K562 (cell line): ENCODE measurements around the gene UBE2R2. TPM values are rescaled to one million over a fixed set of nuclear protein-coding genes. Genes with fewer than 3 reads are reported as not detected.

Experiments used
- ATAC-seq: fragments of 200-7000 bp; cut with Tn5 transposase; 3 replicates; pipeline ENCODE4 v1.9.1; 2020; ENCODE audit warnings: moderate library complexity
- BruUV-seq: library from RNA; stranded (reverse); fragments of 400-500 nt; replicated peaks from 2 replicates; lab custom pipeline; 2021; lab: Mats Ljungman, UMichigan
- CTCF ChIA-PET: fragments of 300-600 bp; formaldehyde crosslinking; extraction: SDS; loops from one replicate; lab custom pipeline; 2021; ENCODE audit warnings: low intra/inter-chr PET ratio; lab: Yijun Ruan, JAX
- POLR2A ChIA-PET: fragments of 300-600, 350-650 bp; sonication (Branson Sonifier 250); formaldehyde crosslinking; extraction: SDS; loops from one replicate; lab custom pipeline; 2021; ENCODE audit warnings: antibody characterized with exemption, inconsistent platforms; lab: Yijun Ruan, JAX
- DNase-seq, 4 experiments: peaks; one replicate each; pipeline versions ENCODE4 v3.0.0 to v3.0.0-alpha.2; 2011 to 2018; ENCODE audit warnings: low spot score in 3 of 4, mixed read lengths in 3 of 4; ENCODE audit errors: extremely low read depth in 1 of 4
- FAIRE-seq: peaks from 2 replicates; lab custom pipeline; 2011; peaks lifted over from hg19 to GRCh38; lab: Jason Lieb, UNC
- H2AFZ ChIP-seq: 2 replicates; pipeline ENCODE4 v1.6.0; 2011; ENCODE audit warnings: low read depth, low read length, control low read depth, inconsistent platforms
- H3K27ac ChIP-seq: fragments of 200-600 bp; 3 replicates; pipeline ENCODE4 v1.8.0; 2011; ENCODE audit warnings: low read depth, mild to moderate bottlenecking, control low read depth, inconsistent platforms, low read length, moderate library complexity, mixed read lengths; ENCODE audit errors: extremely low read depth
- H3K27me3 ChIP-seq, 2 experiments: fragments of 300-600 bp in 1 of 2; 2 replicates in 1 of 2; 3 replicates in 1 of 2; pipeline versions ENCODE4 v1.6.0 to v1.8.0; 2011; ENCODE audit warnings: inconsistent platforms in 2 of 2, low read length in 2 of 2, mild to moderate bottlenecking in 1 of 2, mixed read lengths in 1 of 2, moderate library complexity in 1 of 2; ENCODE audit not compliant: control insufficient read depth in 2 of 2, insufficient read depth in 2 of 2
- H3K36me3 ChIP-seq: fragments of 300-600 bp; 3 replicates; pipeline ENCODE4 v1.8.0; 2011; ENCODE audit warnings: mild to moderate bottlenecking, low read length, inconsistent platforms; ENCODE audit not compliant: control insufficient read depth, insufficient read depth
- H3K4me1 ChIP-seq, 2 experiments: fragments of 200-600 bp in 1 of 2; replicated peaks in 1 of 2; 2 replicates in 1 of 2; 3 replicates in 1 of 2; pipeline versions ENCODE4 v1.5.1 to v1.8.0; 2011; ENCODE audit warnings: inconsistent platforms in 2 of 2, low read length in 2 of 2, mild to moderate bottlenecking in 1 of 2, mixed read lengths in 1 of 2, moderate library complexity in 1 of 2; ENCODE audit not compliant: control insufficient read depth in 2 of 2, insufficient read depth in 2 of 2
- H3K4me2 ChIP-seq: 2 replicates; pipeline ENCODE4 v1.6.1; 2011; ENCODE audit warnings: low read length, control low read depth, inconsistent platforms, mixed read lengths; ENCODE audit not compliant: insufficient read depth
- H3K4me3 ChIP-seq: fragments of 200-600 bp; sonication (generic), shearing (Covaris generic); 2 replicates; pipeline ENCODE4 v1.5.1; 2016; ENCODE audit warnings: control low read depth, inconsistent platforms
- H3K79me2 ChIP-seq: fragments of 200-600 bp; 3 replicates; pipeline ENCODE4 v1.8.0; 2011; ENCODE audit warnings: low read length, inconsistent platforms; ENCODE audit not compliant: control insufficient read depth, insufficient read depth
- H3K9ac ChIP-seq, 2 experiments: 2 replicates each; pipeline versions ENCODE4 v1.6.0 to v1.6.1; 2011; ENCODE audit warnings: low read depth in 2 of 2, low read length in 2 of 2, control low read depth in 1 of 2, inconsistent platforms in 1 of 2, mild to moderate bottlenecking in 1 of 2, mixed read lengths in 1 of 2; ENCODE audit not compliant: insufficient read depth in 1 of 2
- H3K9me1 ChIP-seq: one replicate; pipeline ENCODE4 v1.6.0; 2011; ENCODE audit warnings: inconsistent platforms, mild to moderate bottlenecking, low read length, moderate library complexity; ENCODE audit not compliant: control insufficient read depth, insufficient read depth
- H3K9me3 ChIP-seq: replicated peaks from 2 replicates; pipeline ENCODE4 v1.5.1; 2011; ENCODE audit warnings: low read depth, low read length, inconsistent platforms; ENCODE audit not compliant: control insufficient read depth, insufficient read depth
- H4K20me1 ChIP-seq: replicated peaks from 2 replicates; pipeline ENCODE4 v1.6.1; 2011; ENCODE audit warnings: low read length, inconsistent platforms, mixed read lengths; ENCODE audit not compliant: control insufficient read depth, insufficient read depth
- CCAR2 ChIP-seq: fragments of 200-400 bp; formaldehyde crosslinking; IDR thresholded peaks from 2 replicates; pipeline ENCODE4 v1.6.1; 2017; ENCODE audit warnings: mild to moderate bottlenecking, low read depth, low read length
- ETV1 ChIP-seq: fragments of 450-650 bp; conservative IDR thresholded peaks from 2 replicates; pipeline ENCODE4 v1.6.1; 2016; ENCODE audit warnings: missing genetic modification characterization, control low read depth, low read depth, missing compliant biosample characterization
- FOXP1 ChIP-seq: sonication (generic); formaldehyde crosslinking; IDR thresholded peaks from 2 replicates; pipeline ENCODE4 v1.8.0; 2022; ENCODE audit warnings: mild to moderate bottlenecking, missing genetic modification reagents
- GATAD2B ChIP-seq: fragments of 450-650 bp; IDR thresholded peaks from 2 replicates; pipeline ENCODE4 v1.6.1; 2017; ENCODE audit warnings: mild to moderate bottlenecking, borderline replicate concordance
- MED1 ChIP-seq: sonication (generic); formaldehyde crosslinking; IDR thresholded peaks from 2 replicates; pipeline ENCODE4 v1.8.1; 2023; ENCODE audit warnings: missing genetic modification reagents, borderline replicate concordance
- NR1H2 ChIP-seq: sonication (generic); formaldehyde crosslinking; IDR thresholded peaks from 2 replicates; pipeline ENCODE4 v1.4.0; 2020; ENCODE audit warnings: mild to moderate bottlenecking, missing genetic modification reagents
- PCBP1 ChIP-seq: fragments of 200-400 bp; formaldehyde crosslinking; IDR thresholded peaks from 2 replicates; pipeline ENCODE4 v1.6.1; 2018; ENCODE audit warnings: mild to moderate bottlenecking, low read depth, low read length; ENCODE audit not compliant: poor library complexity, severe bottlenecking
- POLR2G ChIP-seq: fragments of 200-400 bp; formaldehyde crosslinking; IDR thresholded peaks from 2 replicates; pipeline ENCODE4 v1.6.1; 2017; ENCODE audit warnings: low read depth, mild to moderate bottlenecking, antibody characterized with exemption, low read length, moderate library complexity
- RBBP5 ChIP-seq: fragments of 200-600 bp; sonication (generic); IDR thresholded peaks from 2 replicates; pipeline ENCODE4 v1.6.1; 2012; ENCODE audit warnings: borderline replicate concordance, mild to moderate bottlenecking, low read length, control low read depth, inconsistent platforms; ENCODE audit not compliant: insufficient read depth, poor library complexity, severe bottlenecking
- SIN3A ChIP-seq, 2 experiments: fragments of 150-350 bp in 1 of 2; IDR thresholded peaks; 2 replicates each; pipeline ENCODE4 v1.6.1; 2011 to 2016; ENCODE audit warnings: borderline replicate concordance in 2 of 2, low read depth in 2 of 2, low read length in 2 of 2, mild to moderate bottlenecking in 2 of 2, moderate library complexity in 2 of 2; ENCODE audit not compliant: control insufficient read depth in 1 of 2
- ZBTB7A ChIP-seq: IDR thresholded peaks from 2 replicates; pipeline ENCODE4 v1.6.1; 2011; ENCODE audit warnings: low read depth, mild to moderate bottlenecking, low read length, moderate library complexity, borderline replicate concordance; ENCODE audit not compliant: control insufficient read depth
- WGBS: fragments of 100-300 bp; shearing (Covaris generic); methylation state at CpG from one replicate; pipeline ENCODE4 v1.1.6; 2016; ENCODE audit warnings: low coverage, mixed read lengths; ENCODE audit not compliant: insufficient coverage; ENCODE audit errors: missing lambda C conversion rate; 5-methylcytosine and 5-hydroxymethylcytosine counted together
- in situ Hi-C: fragments of 300-500 bp; cut with MboI; formaldehyde crosslinking; loops from 4 replicates; pipeline ENCODE4 v1.15.0; 2018; ENCODE audit warnings: inconsistent platforms, mixed read lengths
- intact Hi-C: fragments of 100-400 bp; cut with micrococcal nuclease; formaldehyde crosslinking; loops from 2 replicates; pipeline ENCODE4 v1.14.2; 2022
- polyA plus RNA-seq, 8 experiments: library from polyadenylated mRNA; depleted of rRNA in 4 of 8; stranded (reverse) in 5 of 8; unstranded in 3 of 8; fragments of >200 nt; fragmentation: Nextera tagmentation in 2 of 8; fragmentation: Illumina TruSeq in 1 of 8; extraction: Ambion mirVana in 2 of 8; extraction: Trizol in 1 of 8; gene quantifications; 2 replicates each; pipeline versions ENCODE4 v1.2.1 to v1.2.3, GENCODE V29; 2011 to 2014; ENCODE audit warnings: inconsistent platforms in 1 of 8, missing spikeins in 1 of 8
- total RNA-seq, 7 experiments: library from RNA; depleted of rRNA in 6 of 7; stranded (reverse); fragments of >200 nt in 6 of 7; fragmentation: Illumina TruSeq in 2 of 7; extraction: Trizol in 2 of 7; gene quantifications; 2 replicates each; pipeline versions ENCODE4 v1.2.1 to v1.2.3, GENCODE V29; 2011 to 2021; ENCODE audit warnings: low replicate concordance in 1 of 7
- TF ChIP-seq, protein P1 (sequence below): fragments of 450-650 bp; formaldehyde crosslinking; IDR thresholded peaks from 2 replicates; pipeline ENCODE4 v1.4.0; 2020; ENCODE audit warnings: mild to moderate bottlenecking
- TF ChIP-seq, protein P2 (sequence below), 2 experiments: fragments of 200-800 bp in 1 of 2; sonication (Bioruptor generic) in 1 of 2; sonication (generic) in 1 of 2; formaldehyde crosslinking in 1 of 2; IDR thresholded peaks in 1 of 2; conservative IDR thresholded peaks in 1 of 2; 2 replicates each; pipeline versions ENCODE4 v1.5.0 to v1.6.1; 2016 to 2020; ENCODE audit warnings: missing compliant biosample characterization in 1 of 2, missing genetic modification characterization in 1 of 2, missing genetic modification reagents in 1 of 2
- TF ChIP-seq, protein P3 (sequence below), 3 experiments: IDR thresholded peaks in 2 of 3; conservative IDR thresholded peaks in 1 of 3; 2 replicates each; pipeline ENCODE4 v1.5.1; 2011 to 2012; ENCODE audit warnings: low read length in 3 of 3, mild to moderate bottlenecking in 3 of 3, control low read depth in 2 of 3, improper control_type of control experiment in 1 of 3, inconsistent platforms in 1 of 3, low read depth in 1 of 3, mixed read lengths in 1 of 3, moderate library complexity in 1 of 3; ENCODE audit not compliant: insufficient read depth in 2 of 3

Gene UBE2R2
- total and polyA plus RNA-seq, 9 of the 15 experiments (the other 6 are each of a cell fraction or from before 2014, with no cell fraction given) = 7.8 to 26.2 (median 11.8) TPM

- peak overlapping the region; percentile 78 to 87 for H3K9ac ChIP-seq
- no peaks in the 10 kb centered on the region for H3K9me3 ChIP-seq
- in situ Hi-C loops = no loop called here
- peak; percentile 70 for ATAC-seq
- H3K4me2 ChIP-seq = peak overlapping the region; percentile 77
- intact Hi-C loops = loop anchor here (10.0 kb wide), 1 partner anchor 97 kb away; no protein-coding TSS in a partner anchor
- no peaks in the 10 kb centered on the region for H4K20me1 ChIP-seq
- 0% methylated on average over 38 of the region's 81 CpGs for WGBS
- H3K27ac ChIP-seq = peak overlapping the region; percentile 92
- ChIA-PET POLR2A (interaction anchor here (1.2 kb wide), 1 partner anchor 42 kb away, joined by 3 read pairs; no protein-coding TSS in a partner anchor), CTCF (interaction anchor here (0.7 kb wide), 1 partner anchor 1829 kb away, joined by 4 read pairs; no protein-coding TSS in a partner anchor)
- peak overlapping the region; percentile 85 for H3K4me3 ChIP-seq
- peak; percentile 64 to 76 (median 71) for DNase-seq
- peak overlapping the region; percentile 70 for H2AFZ ChIP-seq
- H3K4me1 ChIP-seq = peaks cover 11 to 18% of the 10 kb centered on the region in 2 experiments; a peak in 4 of 5 replicates
- H3K36me3 ChIP-seq = no peaks in the 10 kb centered on the region
- no peak for FAIRE-seq
- no peaks in the 10 kb centered on the region for H3K9me1 ChIP-seq
- H3K27me3 ChIP-seq = no peaks in the 10 kb centered on the region
- peaks cover 54% of the 10 kb centered on the region for H3K79me2 ChIP-seq
- no TSS peak for BruUV-seq
- TF ChIP-seq POLR2G (peak; percentile 84), NR1H2 (CRISPR knock-in tag) (no peak), CCAR2 (no peak), ZBTB7A (peak; percentile 89), ETV1 (tag) (peak; percentile 54; the same call in 1 of the 2 replicates), MED1 (CRISPR knock-in tag) (no peak), SIN3A (IDR thresholded peaks at IDR 0.05; ENCODE audit: borderline replicate concordance in 2 of 2, control insufficient read depth in 1 of 2, low read depth in 2 of 2, low read length in 2 of 2) (peak in 1 of 2 experiments; percentile 49; a peak in 1 of 4 replicates), FOXP1 (0 out of 2 replicates have a peak, but pooled peaks have one; percentile 40), GATAD2B (peak; percentile 47; the same call in 1 of the 2 replicates), RBBP5 (peak; percentile 26), PCBP1 (no peak)
- TF ChIP-seq, protein P1, sequence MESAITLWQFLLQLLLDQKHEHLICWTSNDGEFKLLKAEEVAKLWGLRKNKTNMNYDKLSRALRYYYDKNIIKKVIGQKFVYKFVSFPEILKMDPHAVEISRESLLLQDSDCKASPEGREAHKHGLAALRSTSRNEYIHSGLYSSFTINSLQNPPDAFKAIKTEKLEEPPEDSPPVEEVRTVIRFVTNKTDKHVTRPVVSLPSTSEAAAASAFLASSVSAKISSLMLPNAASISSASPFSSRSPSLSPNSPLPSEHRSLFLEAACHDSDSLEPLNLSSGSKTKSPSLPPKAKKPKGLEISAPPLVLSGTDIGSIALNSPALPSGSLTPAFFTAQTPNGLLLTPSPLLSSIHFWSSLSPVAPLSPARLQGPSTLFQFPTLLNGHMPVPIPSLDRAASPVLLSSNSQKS (CRISPR knock-in tag) = no peak
- TF ChIP-seq, protein P2, sequence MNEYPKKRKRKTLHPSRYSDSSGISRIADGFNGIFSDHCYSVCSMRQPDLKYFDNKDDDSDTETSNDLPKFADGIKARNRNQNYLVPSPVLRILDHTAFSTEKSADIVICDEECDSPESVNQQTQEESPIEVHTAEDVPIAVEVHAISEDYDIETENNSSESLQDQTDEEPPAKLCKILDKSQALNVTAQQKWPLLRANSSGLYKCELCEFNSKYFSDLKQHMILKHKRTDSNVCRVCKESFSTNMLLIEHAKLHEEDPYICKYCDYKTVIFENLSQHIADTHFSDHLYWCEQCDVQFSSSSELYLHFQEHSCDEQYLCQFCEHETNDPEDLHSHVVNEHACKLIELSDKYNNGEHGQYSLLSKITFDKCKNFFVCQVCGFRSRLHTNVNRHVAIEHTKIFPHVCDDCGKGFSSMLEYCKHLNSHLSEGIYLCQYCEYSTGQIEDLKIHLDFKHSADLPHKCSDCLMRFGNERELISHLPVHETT (CRISPR knock-in tag; conservative IDR thresholded peaks at IDR 0.05 in 1 of 2, IDR thresholded peaks at IDR 0.05 in 1 of 2) = peak in 1 of 2 experiments; percentile 33; a peak in 1 of 4 replicates
- TF ChIP-seq, protein P3, sequence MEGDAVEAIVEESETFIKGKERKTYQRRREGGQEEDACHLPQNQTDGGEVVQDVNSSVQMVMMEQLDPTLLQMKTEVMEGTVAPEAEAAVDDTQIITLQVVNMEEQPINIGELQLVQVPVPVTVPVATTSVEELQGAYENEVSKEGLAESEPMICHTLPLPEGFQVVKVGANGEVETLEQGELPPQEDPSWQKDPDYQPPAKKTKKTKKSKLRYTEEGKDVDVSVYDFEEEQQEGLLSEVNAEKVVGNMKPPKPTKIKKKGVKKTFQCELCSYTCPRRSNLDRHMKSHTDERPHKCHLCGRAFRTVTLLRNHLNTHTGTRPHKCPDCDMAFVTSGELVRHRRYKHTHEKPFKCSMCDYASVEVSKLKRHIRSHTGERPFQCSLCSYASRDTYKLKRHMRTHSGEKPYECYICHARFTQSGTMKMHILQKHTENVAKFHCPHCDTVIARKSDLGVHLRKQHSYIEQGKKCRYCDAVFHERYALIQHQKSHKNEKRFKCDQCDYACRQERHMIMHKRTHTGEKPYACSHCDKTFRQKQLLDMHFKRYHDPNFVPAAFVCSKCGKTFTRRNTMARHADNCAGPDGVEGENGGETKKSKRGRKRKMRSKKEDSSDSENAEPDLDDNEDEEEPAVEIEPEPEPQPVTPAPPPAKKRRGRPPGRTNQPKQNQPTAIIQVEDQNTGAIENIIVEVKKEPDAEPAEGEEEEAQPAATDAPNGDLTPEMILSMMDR (IDR thresholded peaks at IDR 0.05 in 2 of 3, conservative IDR thresholded peaks at IDR 0.05 in 1 of 3; ENCODE audit: insufficient read depth in 2 of 3, low read depth in 1 of 3, low read length in 3 of 3) = 0 out of 6 replicates have a peak, but pooled peaks of 2 of the 3 experiments have one; percentile 10 to 18
Observed at GRCh38 chr9:33817327-33818166, 587 bp downstream of the UBE2R2 start.
